Measurements from ENCODE around the gene HOXB2. TPM values are rescaled to one million over a fixed set of nuclear protein-coding genes. Genes with fewer than 3 reads are reported as not detected.

Gene HOXB2
- total and polyA plus RNA-seq, 2 donors (not counting 1 experiment from before 2014, with no cell fraction given): 6.1 to 9.2 TPM

GRCh38 chr17:48513097-48513496, 31.8 kb downstream of the HOXB2 start:
- Histone ChIP-seq H4K20me1 (ENCODE audit: control insufficient read depth, insufficient read depth, low read length, poor library complexity, severe bottlenecking) (no peaks in the 10 kb centered on the region), H3K79me2 (ENCODE audit: control insufficient read depth, insufficient read depth, low read length) (no peaks in the 10 kb centered on the region), H3K27ac (ENCODE audit: low read length in 2 of 2) (no peak overlapping the region), H3K27me3 (replicated peaks in 1 of 4; ENCODE audit: control extremely low read depth in 1 of 4, control insufficient read depth in 3 of 4, insufficient read depth in 4 of 4, low read length in 3 of 4) (peaks cover 0 to 13% (median 9%) of the 10 kb centered on the region in 4 experiments), H3K36me3 (replicated peaks in 1 of 2; ENCODE audit: control extremely low read depth in 1 of 2, control insufficient read depth in 1 of 2, extremely low read depth in 1 of 2, insufficient read depth in 2 of 2, low read length in 1 of 2) (no peaks in the 10 kb centered on the region), H2AFZ (ENCODE audit: insufficient read depth, low read depth, low read length, poor library complexity, severe bottlenecking) (no peak overlapping the region), H3K9ac (ENCODE audit: low read length) (no peak overlapping the region), H3K4me3 (ENCODE audit: control extremely low read depth in 1 of 5, extremely low read depth in 1 of 5, insufficient read depth in 1 of 5, low read depth in 2 of 5, low read length in 4 of 5) (no peak overlapping the region), H3K4me2 (replicated peaks; ENCODE audit: low read depth, low read length, poor library complexity, severe bottlenecking) (no peak overlapping the region), H3K9me3 (ENCODE audit: control extremely low read depth in 1 of 3, control insufficient read depth in 2 of 3, insufficient read depth in 1 of 3, low read length in 2 of 3) (no peaks in the 10 kb centered on the region), H3K4me1 (ENCODE audit: control insufficient read depth in 2 of 2, insufficient read depth in 2 of 2, low read length in 2 of 2) (peaks cover 3 to 17% of the 10 kb centered on the region in 2 donors)
- WGBS (ENCODE audit: insufficient coverage): 32% methylated on average over 2 of the region's 7 CpGs
- intact Hi-C loops (cut with micrococcal nuclease): loop anchor here (1.0 kb wide), 1 partner anchor 21 kb away; no protein-coding TSS in a partner anchor
- Mint-ChIP-seq H3K27ac (no peak overlapping the region), H3K4me1 (peaks cover 23% of the 10 kb centered on the region), H3K9me3 (ENCODE audit: insufficient read depth) (no peaks in the 10 kb centered on the region), H3K4me3 (peak overlapping the region; percentile 82), H3K27me3 (peaks cover 32% of the 10 kb centered on the region)
- ChIA-PET CTCF (interaction anchor here (1.0 to 1.8 kb wide), 3 partner anchors 12 to 161 kb away, joined by 4 read pairs; no protein-coding TSS in a partner anchor), POLR2A (no interaction called here)
- TF ChIP-seq CTCF (IDR thresholded peaks at IDR 0.05) (no peak), EZH2 (IDR thresholded peaks at IDR 0.05; ENCODE audit: borderline replicate concordance, insufficient read depth, low read depth, low read length, poor library complexity, severe bottlenecking) (no peak)
- no peak for DNase-seq
- no peak for ATAC-seq (ENCODE audit: low read depth)

- Histone ChIP-seq H2AFZ (ENCODE audit: insufficient read depth, low read depth, low read length, poor library complexity, severe bottlenecking) (no peak overlapping the region), H3K4me2 (replicated peaks; ENCODE audit: low read depth, low read length, poor library complexity, severe bottlenecking) (no peak overlapping the region), H3K27ac (ENCODE audit: low read length in 2 of 2) (no peak overlapping the region), H4K20me1 (ENCODE audit: control insufficient read depth, insufficient read depth, low read length, poor library complexity, severe bottlenecking) (no peaks in the 10 kb centered on the region), H3K4me3 (ENCODE audit: control extremely low read depth in 1 of 5, extremely low read depth in 1 of 5, insufficient read depth in 1 of 5, low read depth in 2 of 5, low read length in 4 of 5) (no peak overlapping the region), H3K9me3 (ENCODE audit: control extremely low read depth in 1 of 3, control insufficient read depth in 2 of 3, insufficient read depth in 1 of 3, low read length in 2 of 3) (no peaks in the 10 kb centered on the region), H3K36me3 (replicated peaks in 1 of 2; ENCODE audit: control extremely low read depth in 1 of 2, control insufficient read depth in 1 of 2, extremely low read depth in 1 of 2, insufficient read depth in 2 of 2, low read length in 1 of 2) (no peaks in the 10 kb centered on the region), H3K4me1 (ENCODE audit: control insufficient read depth in 2 of 2, insufficient read depth in 2 of 2, low read length in 2 of 2) (peaks cover 0 to 12% of the 10 kb centered on the region in 2 donors), H3K27me3 (replicated peaks in 1 of 4; ENCODE audit: control extremely low read depth in 1 of 4, control insufficient read depth in 3 of 4, insufficient read depth in 4 of 4, low read length in 3 of 4) (peaks cover 0 to 10% (median 10%) of the 10 kb centered on the region in 4 experiments), H3K9ac (ENCODE audit: low read length) (no peak overlapping the region), H3K79me2 (ENCODE audit: control insufficient read depth, insufficient read depth, low read length) (no peaks in the 10 kb centered on the region)
- H3K27me3 Mint-ChIP-seq: peaks cover 21% of the 10 kb centered on the region
- no peak overlapping the region for H3K27ac Mint-ChIP-seq
- H3K4me1 Mint-ChIP-seq: peaks cover 17% of the 10 kb centered on the region
- WGBS (ENCODE audit: insufficient coverage): 86% methylated on average over 1 of the region's 7 CpGs
- no peak overlapping the region for H3K4me3 Mint-ChIP-seq
- TF ChIP-seq EZH2 (IDR thresholded peaks at IDR 0.05; ENCODE audit: borderline replicate concordance, insufficient read depth, low read depth, low read length, poor library complexity, severe bottlenecking) (no peak), CTCF (IDR thresholded peaks at IDR 0.05) (no peak)
- CTCF ChIA-PET: interaction anchor here (0.6 kb wide), 1 partner anchor 80 kb away, joined by 3 read pairs; no protein-coding TSS in a partner anchor
- ATAC-seq (ENCODE audit: low read depth) (no peak), DNase-seq (no peak)
- intact Hi-C loops (cut with micrococcal nuclease): no loop called here
- H3K9me3 Mint-ChIP-seq (ENCODE audit: insufficient read depth): no peaks in the 10 kb centered on the region
- POLR2A ChIA-PET: interaction anchor here (0.6 kb wide), 1 partner anchor 21 kb away, joined by 4 read pairs; no protein-coding TSS in a partner anchor
Observed at GRCh38 chr17:48510761-48511604, 33.9 kb downstream of the HOXB2 start.
